Neural progenitor cell (in vitro differentiated cells): ENCODE data around the gene SEMA7A.

Experiments used
- EZH2phosphoT487 ChIP-seq: fragments of 200-600 bp; sonication (generic); IDR thresholded peaks from 2 replicates; pipeline ENCODE4 v1.6.1; 2017; ENCODE audit warnings: antibody characterized with exemption
- TF ChIP-seq, protein P1 (sequence below): fragments of 200-600 bp; sonication (generic); IDR thresholded peaks from 2 replicates; pipeline ENCODE4 v1.5.1; 2017; ENCODE audit warnings: antibody characterized with exemption, mild to moderate bottlenecking

DNA sequence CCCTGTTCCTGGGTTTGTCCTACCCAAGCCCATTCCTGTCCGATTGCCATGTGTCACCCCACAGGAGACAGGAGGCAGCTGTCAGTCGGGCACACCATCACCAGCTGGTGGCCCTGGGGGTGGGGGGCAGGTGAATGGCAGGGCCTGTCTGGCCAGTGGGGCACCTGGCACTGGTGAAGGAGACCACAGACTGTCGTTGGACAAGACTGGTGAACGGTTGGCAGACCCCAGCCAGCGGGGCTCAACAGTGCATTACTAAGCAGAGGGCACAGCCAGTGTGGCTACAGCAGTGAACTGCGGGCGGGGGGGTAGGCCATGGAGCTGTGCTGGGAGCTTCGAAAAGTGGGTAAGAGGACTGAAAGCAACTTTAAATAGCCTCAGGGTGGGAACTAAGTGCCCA is 2.1 kb downstream of the SEMA7A start:
- TF ChIP-seq, protein P1, sequence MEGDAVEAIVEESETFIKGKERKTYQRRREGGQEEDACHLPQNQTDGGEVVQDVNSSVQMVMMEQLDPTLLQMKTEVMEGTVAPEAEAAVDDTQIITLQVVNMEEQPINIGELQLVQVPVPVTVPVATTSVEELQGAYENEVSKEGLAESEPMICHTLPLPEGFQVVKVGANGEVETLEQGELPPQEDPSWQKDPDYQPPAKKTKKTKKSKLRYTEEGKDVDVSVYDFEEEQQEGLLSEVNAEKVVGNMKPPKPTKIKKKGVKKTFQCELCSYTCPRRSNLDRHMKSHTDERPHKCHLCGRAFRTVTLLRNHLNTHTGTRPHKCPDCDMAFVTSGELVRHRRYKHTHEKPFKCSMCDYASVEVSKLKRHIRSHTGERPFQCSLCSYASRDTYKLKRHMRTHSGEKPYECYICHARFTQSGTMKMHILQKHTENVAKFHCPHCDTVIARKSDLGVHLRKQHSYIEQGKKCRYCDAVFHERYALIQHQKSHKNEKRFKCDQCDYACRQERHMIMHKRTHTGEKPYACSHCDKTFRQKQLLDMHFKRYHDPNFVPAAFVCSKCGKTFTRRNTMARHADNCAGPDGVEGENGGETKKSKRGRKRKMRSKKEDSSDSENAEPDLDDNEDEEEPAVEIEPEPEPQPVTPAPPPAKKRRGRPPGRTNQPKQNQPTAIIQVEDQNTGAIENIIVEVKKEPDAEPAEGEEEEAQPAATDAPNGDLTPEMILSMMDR: no peak
- TF ChIP-seq EZH2phosphoT487: no peak
